ENCODE measurements around the gene TBC1D22A.

GRCh38 chr22:46894081-46894671 is 131.7 kb downstream of the TBC1D22A start:
- TF ChIP-seq CTCF (IDR thresholded peaks at IDR 0.05) (no peak), POLR2A (IDR thresholded peaks at IDR 0.05) (no peak), POLR2AphosphoS5 (IDR thresholded peaks at IDR 0.05) (no peak)

Data from transverse colon (tissue), 4 donors.